Heart right ventricle (tissue), 16 donors: ENCODE results near the gene FKBP2. TPM values are rescaled to one million over a fixed set of nuclear protein-coding genes. Genes with fewer than 3 reads are reported as not detected.
A peak's percentile ranks its signal among the peaks of the same experiment; 100 is the strongest.

Source experiments
- ATAC-seq, 8 donors: fragments of 200-7000 bp; cut with Tn5 transposase; one replicate each; pipeline ENCODE4 v1.9.1; 2020; ENCODE audit warnings: mild to moderate bottlenecking in 8 of 8, moderate library complexity in 8 of 8, moderate number of reproducible peaks in 1 of 8
- DNase-seq, 2 donors: peaks; one replicate each; pipeline ENCODE4 v3.0.0-alpha.2; 2020
- H3K27ac ChIP-seq, 10 donors: fragments of 200-600 bp; sonication (generic) in 2 of 10; one replicate each; pipeline versions ENCODE4 v1.5.0 to v1.8.0; 2020 to 2022; ENCODE audit warnings: mild to moderate bottlenecking in 3 of 10
- H3K27me3 ChIP-seq, 7 donors: fragments of 200-600 bp; one replicate each; pipeline ENCODE4 v1.8.0; 2021 to 2022; ENCODE audit warnings: mild to moderate bottlenecking in 2 of 7
- H3K36me3 ChIP-seq, 9 donors: fragments of 200-600 bp; sonication (generic) in 1 of 9; one replicate each; pipeline versions ENCODE4 v1.5.0 to v1.8.0; 2020 to 2022; ENCODE audit warnings: mild to moderate bottlenecking in 2 of 9
- H3K4me1 ChIP-seq, 9 donors: fragments of 200-600 bp; sonication (generic) in 1 of 9; one replicate each; pipeline versions ENCODE4 v1.5.0 to v1.8.0; 2020 to 2022; ENCODE audit warnings: mild to moderate bottlenecking in 4 of 9
- H3K4me3 ChIP-seq, 10 donors: fragments of 200-600 bp; sonication (generic) in 2 of 10; one replicate each; pipeline versions ENCODE4 v1.5.0 to v1.8.0; 2020 to 2022; ENCODE audit warnings: mild to moderate bottlenecking in 7 of 10, moderate library complexity in 2 of 10
- H3K9me3 ChIP-seq, 11 donors: fragments of 200-600 bp in 10 of 11; sonication (generic) in 2 of 11; one replicate each; pipeline versions ENCODE4 v1.5.0 to v1.8.0; 2013 to 2022; ENCODE audit warnings: mild to moderate bottlenecking in 2 of 11, control low read depth in 1 of 11, moderate library complexity in 1 of 11
- WGBS, 2 donors: extraction: QIAGEN DNeasy Blood & Tissue Kit; methylation state at CpG; one replicate each; pipeline ENCODE4 v1.1.7; 2013; ENCODE audit warnings: inconsistent platforms in 1 of 2; 5-methylcytosine and 5-hydroxymethylcytosine counted together
- intact Hi-C, 10 donors: fragments of 100-400 bp; cut with DNase I; formaldehyde crosslinking; loops; one replicate each; pipeline versions ENCODE4 v1.11.1 to v1.14.2; 2022
- polyA plus RNA-seq, 2 donors: library from polyadenylated mRNA; stranded (reverse); fragments of 200-250 nt; gene quantifications; one replicate each; pipeline ENCODE4 v1.2.3, GENCODE V29; 2013
- total RNA-seq, 10 donors: library from RNA; stranded (reverse); fragmentation: NEBNext Ultra II Directional in 3 of 10; extraction: Animal tissue kit (Norgen Biotek cat#: 25700) in 3 of 10; gene quantifications; one replicate each; pipeline versions ENCODE4 v1.2.1 to v1.2.4, GENCODE V29; 2021 to 2023
- TF ChIP-seq, protein P1 (sequence below), 9 donors: fragments of 200-600 bp; sonication (generic) in 2 of 9; IDR thresholded peaks; one replicate each; pipeline versions ENCODE4 v1.5.0 to v1.8.0; 2021 to 2022; ENCODE audit warnings: antibody characterized with exemption in 9 of 9, mild to moderate bottlenecking in 5 of 9, moderate library complexity in 1 of 9
- donor health status: Arrhythmogenic right ventricular cardiomyopathy.
- donor health status: ischemic (EF 13 %, LVEDD 7.1; RV severe dilation, severe dysfunction).
- donor health status: healthy with polysubstance abuse.
- donor health status: DM: no; HTN: yes; CAD: no.
- donor health status: DM: no; HTN: no; CAD: no.
- donor health status: ischemic (EF 25% LVEDD 6.9; RV normal size, moderate dysfunction).
- donor health status: ischemic (EF 25% LVEDD 5.7; RV mildly dilated, moderate dysfunction).
- donor health status: healthy.
- donor health status: DM: yes; HTN: yes; CAD: no.
- donor health status: Ischemic cardiomyopathy.
- donor health status: ischemic (EF 35%, LVEDD 5.7; RV mildly dilated, moderate dysfunction).
- donor health status: nonischemic (EF 11% LVEDD 7.7; RV severe dilation, severe dysfunction).
- donor health status: DM: yes; HTN: yes; CAD: no.
- donor health status: PGD.
- donor health status: ischemic (EF 29% LVEDD 5.4; RV normal size, mild dysfunction).
- donor health status: nonischemic (EF 23%, LVEDD 6.1; RV moderate dilation, normal function).

The FKBP2 gene
- total and polyA plus RNA-seq, 12 donors = 40.2 to 404 (median 49.4) TPM

GRCh38 chr11:64243236-64243854 is 2.5 kb downstream of the FKBP2 start:
- no peaks in the 10 kb centered on the region for H3K9me3 ChIP-seq
- H3K4me3 ChIP-seq = peak overlapping the region in 2 of 10 donors; percentile 92 to 94
- peaks cover 0 to 32% (median 11%) of the 10 kb centered on the region in 9 donors for H3K36me3 ChIP-seq
- DNase-seq = no peak
- intact Hi-C loops = no loop called here
- peak overlapping the region in 5 of 10 donors; percentile 10 to 98 (median 69) for H3K27ac ChIP-seq
- no peak for ATAC-seq
- peaks cover 19 to 65% (median 46%) of the 10 kb centered on the region in 9 donors for H3K4me1 ChIP-seq
- H3K27me3 ChIP-seq = no peaks in the 10 kb centered on the region
- TF ChIP-seq, protein P1, sequence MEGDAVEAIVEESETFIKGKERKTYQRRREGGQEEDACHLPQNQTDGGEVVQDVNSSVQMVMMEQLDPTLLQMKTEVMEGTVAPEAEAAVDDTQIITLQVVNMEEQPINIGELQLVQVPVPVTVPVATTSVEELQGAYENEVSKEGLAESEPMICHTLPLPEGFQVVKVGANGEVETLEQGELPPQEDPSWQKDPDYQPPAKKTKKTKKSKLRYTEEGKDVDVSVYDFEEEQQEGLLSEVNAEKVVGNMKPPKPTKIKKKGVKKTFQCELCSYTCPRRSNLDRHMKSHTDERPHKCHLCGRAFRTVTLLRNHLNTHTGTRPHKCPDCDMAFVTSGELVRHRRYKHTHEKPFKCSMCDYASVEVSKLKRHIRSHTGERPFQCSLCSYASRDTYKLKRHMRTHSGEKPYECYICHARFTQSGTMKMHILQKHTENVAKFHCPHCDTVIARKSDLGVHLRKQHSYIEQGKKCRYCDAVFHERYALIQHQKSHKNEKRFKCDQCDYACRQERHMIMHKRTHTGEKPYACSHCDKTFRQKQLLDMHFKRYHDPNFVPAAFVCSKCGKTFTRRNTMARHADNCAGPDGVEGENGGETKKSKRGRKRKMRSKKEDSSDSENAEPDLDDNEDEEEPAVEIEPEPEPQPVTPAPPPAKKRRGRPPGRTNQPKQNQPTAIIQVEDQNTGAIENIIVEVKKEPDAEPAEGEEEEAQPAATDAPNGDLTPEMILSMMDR (IDR thresholded peaks at IDR 0.05) = no peak
- 85% methylated on average over 8 of the region's 8 CpGs for WGBS, 2 donors

DNA sequence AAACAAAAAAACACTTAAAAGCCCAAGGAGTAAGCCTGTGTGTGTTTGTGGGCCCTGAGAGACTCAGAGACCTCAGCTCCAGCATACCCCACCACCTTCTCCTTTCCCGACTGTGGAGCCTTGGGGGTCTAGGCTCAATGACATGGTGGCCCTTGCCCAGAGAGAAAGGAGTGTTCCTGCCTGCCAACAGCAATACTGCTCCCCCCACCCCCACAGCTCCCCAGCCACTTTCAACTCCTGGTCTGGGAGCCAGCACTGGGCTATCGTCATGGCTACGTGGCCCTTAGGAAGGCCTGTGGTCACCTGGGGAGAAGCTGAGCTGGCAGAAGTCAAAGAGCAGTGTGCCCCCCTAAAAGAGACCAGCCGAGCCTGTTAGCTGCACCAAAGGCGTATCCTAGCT is 3.2 kb downstream of the FKBP2 start:
- intact Hi-C loops = no loop called here
- H3K27me3 ChIP-seq = no peaks in the 10 kb centered on the region
- no peak for DNase-seq
- H3K9me3 ChIP-seq = no peaks in the 10 kb centered on the region
- 61 to 63% methylated on average over 5 of the region's 5 CpGs for WGBS, 2 donors
- H3K4me3 ChIP-seq = no peak overlapping the region
- H3K4me1 ChIP-seq = peaks cover 19 to 58% (median 46%) of the 10 kb centered on the region in 9 donors
- TF ChIP-seq, protein P1 (IDR thresholded peaks at IDR 0.05) = no peak
- ATAC-seq = no peak
- peaks cover 0 to 24% (median 3%) of the 10 kb centered on the region in 9 donors for H3K36me3 ChIP-seq
- H3K27ac ChIP-seq = peak overlapping the region in 3 of 10 donors; percentile 12 to 98 (median 13)

DNA sequence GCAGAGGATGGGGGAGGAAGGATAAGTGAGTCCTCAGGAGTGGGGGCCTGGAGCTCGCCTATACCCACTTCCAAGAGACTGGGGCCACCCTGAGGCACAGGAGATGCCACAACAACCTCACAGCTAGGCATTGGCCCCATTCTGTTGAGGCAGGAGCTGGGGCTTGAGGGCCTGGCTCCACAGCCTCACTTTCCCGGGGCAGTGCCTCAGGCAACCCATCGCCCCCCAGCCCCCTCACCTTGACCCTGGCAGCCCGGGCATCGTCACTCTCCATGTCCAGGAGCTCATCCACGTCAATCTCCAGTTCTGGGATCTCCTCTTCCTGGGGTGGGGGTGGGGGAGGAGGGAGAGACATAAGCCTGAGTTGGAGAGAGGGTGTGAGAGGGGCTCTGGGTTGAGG is 4.1 kb downstream of the FKBP2 start:
- H3K36me3 ChIP-seq = peaks cover 0 to 20% (median 0%) of the 10 kb centered on the region in 9 donors
- no peaks in the 10 kb centered on the region for H3K9me3 ChIP-seq
- ATAC-seq (no peak), DNase-seq (no peak)
- TF ChIP-seq, protein P1 (IDR thresholded peaks at IDR 0.05) = no peak
- 37 to 51% methylated on average over 6 of the region's 6 CpGs for WGBS, 2 donors
- H3K27ac ChIP-seq = peak overlapping the region in 9 of 10 donors; percentile 80 to 96 (median 84)
- peaks cover 19 to 53% (median 42%) of the 10 kb centered on the region in 9 donors for H3K4me1 ChIP-seq
- intact Hi-C loops = loop anchor here in 1 of 10 donors (5.0 kb wide), 1 partner anchor 57 kb away; the partner anchor contains the start of gene CATSPERZ
- H3K4me3 ChIP-seq = peak overlapping the region in 7 of 10 donors; percentile 64 to 89 (median 70)
- H3K27me3 ChIP-seq = no peaks in the 10 kb centered on the region

DNA sequence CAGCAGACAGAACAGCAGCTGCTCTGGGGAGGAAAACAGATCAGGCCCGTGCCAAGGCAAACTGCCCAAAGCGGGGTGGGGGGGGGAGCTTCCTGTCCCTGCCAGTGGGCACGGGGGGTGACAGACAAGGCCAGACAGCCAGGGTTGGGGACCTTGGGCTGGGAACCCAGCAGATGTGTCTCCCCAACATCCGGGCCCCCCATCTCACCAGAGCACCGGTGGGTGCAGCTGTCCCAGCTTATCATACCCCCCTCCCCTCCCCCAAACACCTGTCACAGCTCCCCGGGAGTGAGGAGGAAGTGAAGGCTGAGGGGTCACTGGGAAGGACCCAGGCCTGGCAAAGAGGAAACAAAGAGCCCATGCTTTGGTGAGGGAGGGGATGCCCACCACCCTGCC is 4.5 kb downstream of the FKBP2 start:
- DNase-seq (peak; percentile 55 to 61), ATAC-seq (no peak)
- peak overlapping the region; percentile 44 to 89 (median 70) for H3K4me3 ChIP-seq
- no peaks in the 10 kb centered on the region for H3K9me3 ChIP-seq
- H3K4me1 ChIP-seq = peaks cover 17 to 50% (median 41%) of the 10 kb centered on the region in 9 donors
- 3 to 7% methylated on average over 6 of the region's 6 CpGs for WGBS, 2 donors
- peaks cover 0 to 20% (median 0%) of the 10 kb centered on the region in 9 donors for H3K36me3 ChIP-seq
- TF ChIP-seq, protein P1 (IDR thresholded peaks at IDR 0.05) = no peak
- intact Hi-C loops = loop anchor here in 1 of 10 donors (5.0 kb wide), 1 partner anchor 57 kb away; the partner anchor contains the start of gene CATSPERZ
- no peaks in the 10 kb centered on the region for H3K27me3 ChIP-seq
- H3K27ac ChIP-seq = peak overlapping the region in 9 of 10 donors; percentile 80 to 96 (median 84)
